AG10803 (cell line): ENCODE results near the gene CTIF.

Source experiments
- DNase-seq: peaks from one replicate; pipeline ENCODE4 v3.0.0; 2010; ENCODE audit warnings: low read depth
- H3K4me3 ChIP-seq: 2 replicates; pipeline ENCODE4 v1.5.1; 2011; ENCODE audit warnings: mild to moderate bottlenecking, low read length, control low read depth
- TF ChIP-seq, protein P1 (sequence below): conservative IDR thresholded peaks from 2 replicates; pipeline ENCODE4 v1.5.1; 2011; ENCODE audit warnings: mild to moderate bottlenecking, low read length, control low read depth, inconsistent platforms

Gene CTIF

DNA sequence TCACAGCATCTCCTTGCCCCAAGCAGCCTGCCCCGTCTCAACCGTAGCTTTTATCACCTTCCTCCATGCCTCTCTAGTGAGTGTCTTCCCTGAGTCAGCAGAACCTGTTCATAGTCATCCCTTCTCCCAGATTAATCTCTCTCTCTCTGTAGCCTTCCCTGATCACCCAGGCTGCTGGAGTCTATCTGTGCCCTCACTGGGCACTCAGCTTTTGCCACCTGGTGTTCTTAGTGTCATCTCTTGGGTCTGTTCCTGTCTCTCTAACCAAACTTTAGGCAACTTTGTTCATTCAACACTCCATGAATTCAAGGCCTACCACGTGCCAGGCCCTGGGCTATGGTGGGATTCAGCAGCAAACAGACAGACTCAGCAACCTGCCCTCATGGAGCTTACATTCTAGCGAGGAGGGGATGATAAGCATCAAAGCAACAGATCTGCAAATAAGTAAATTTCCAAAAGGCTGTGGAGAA lies 252.8 kb downstream of the CTIF start:
- no peak overlapping the region for H3K4me3 ChIP-seq
- TF ChIP-seq, protein P1, sequence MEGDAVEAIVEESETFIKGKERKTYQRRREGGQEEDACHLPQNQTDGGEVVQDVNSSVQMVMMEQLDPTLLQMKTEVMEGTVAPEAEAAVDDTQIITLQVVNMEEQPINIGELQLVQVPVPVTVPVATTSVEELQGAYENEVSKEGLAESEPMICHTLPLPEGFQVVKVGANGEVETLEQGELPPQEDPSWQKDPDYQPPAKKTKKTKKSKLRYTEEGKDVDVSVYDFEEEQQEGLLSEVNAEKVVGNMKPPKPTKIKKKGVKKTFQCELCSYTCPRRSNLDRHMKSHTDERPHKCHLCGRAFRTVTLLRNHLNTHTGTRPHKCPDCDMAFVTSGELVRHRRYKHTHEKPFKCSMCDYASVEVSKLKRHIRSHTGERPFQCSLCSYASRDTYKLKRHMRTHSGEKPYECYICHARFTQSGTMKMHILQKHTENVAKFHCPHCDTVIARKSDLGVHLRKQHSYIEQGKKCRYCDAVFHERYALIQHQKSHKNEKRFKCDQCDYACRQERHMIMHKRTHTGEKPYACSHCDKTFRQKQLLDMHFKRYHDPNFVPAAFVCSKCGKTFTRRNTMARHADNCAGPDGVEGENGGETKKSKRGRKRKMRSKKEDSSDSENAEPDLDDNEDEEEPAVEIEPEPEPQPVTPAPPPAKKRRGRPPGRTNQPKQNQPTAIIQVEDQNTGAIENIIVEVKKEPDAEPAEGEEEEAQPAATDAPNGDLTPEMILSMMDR, result no peak
- DNase-seq, result no peak

DNA sequence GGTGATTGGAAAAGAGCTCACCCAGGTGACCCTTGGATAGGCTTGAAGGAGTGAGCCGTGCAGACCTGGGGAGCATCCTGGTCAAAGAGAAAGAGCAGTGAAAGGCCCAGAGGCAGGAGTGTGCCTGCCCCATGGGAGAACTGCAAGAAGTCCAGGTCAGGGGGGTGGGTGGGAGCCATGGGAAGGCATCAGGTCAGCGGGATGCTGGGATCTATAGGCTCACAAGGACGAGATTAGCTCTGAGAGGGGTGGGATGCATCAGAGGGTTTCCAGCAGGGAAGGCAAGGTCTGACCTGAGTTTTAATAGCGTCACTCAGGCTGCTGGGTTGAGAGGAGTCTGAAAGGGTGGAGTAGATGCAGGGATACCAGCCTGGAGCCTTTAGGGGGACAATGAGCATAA lies 253.3 kb downstream of the CTIF start:
- DNase-seq, result no peak
- TF ChIP-seq, protein P1, result no peak
- no peak overlapping the region for H3K4me3 ChIP-seq

DNA sequence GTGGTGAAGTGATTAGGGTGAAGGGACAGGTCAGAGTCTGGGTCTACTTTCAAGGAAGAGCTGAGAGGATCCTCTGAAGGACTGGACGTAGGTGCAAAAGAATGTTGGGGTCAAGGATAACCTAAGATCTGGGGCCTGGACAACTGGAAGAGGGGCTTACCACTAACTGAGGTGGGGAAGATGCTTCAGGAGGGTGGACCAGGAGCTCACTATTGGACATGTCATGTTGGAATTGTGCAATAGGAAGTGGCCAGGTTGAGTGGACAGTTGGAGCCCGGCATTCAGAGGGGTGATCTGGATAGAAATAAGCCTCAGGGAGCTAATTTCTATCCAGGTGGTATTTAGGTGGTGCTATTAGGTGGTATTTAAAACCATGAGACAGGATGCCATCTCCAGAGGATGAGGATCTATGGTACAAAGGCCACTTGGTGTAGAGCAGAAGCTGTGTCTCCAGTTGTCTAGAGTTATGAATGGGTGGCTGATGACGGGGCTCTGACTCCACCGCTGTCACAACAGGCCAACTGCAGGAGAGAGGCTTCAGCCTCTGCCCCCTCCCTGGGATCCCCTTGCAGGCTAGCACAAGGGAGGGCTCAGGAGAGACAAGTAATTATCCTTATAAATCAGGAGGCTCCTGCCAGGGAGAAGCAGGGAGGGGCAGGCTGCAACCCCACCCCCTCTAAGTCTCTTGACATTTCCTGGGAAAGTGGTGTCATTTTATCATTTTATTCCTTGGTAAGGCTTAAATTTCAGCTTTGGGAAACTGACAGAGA lies 254.0 kb downstream of the CTIF start:
- no peak for DNase-seq
- TF ChIP-seq, protein P1, result no peak
- no peak overlapping the region for H3K4me3 ChIP-seq

DNA sequence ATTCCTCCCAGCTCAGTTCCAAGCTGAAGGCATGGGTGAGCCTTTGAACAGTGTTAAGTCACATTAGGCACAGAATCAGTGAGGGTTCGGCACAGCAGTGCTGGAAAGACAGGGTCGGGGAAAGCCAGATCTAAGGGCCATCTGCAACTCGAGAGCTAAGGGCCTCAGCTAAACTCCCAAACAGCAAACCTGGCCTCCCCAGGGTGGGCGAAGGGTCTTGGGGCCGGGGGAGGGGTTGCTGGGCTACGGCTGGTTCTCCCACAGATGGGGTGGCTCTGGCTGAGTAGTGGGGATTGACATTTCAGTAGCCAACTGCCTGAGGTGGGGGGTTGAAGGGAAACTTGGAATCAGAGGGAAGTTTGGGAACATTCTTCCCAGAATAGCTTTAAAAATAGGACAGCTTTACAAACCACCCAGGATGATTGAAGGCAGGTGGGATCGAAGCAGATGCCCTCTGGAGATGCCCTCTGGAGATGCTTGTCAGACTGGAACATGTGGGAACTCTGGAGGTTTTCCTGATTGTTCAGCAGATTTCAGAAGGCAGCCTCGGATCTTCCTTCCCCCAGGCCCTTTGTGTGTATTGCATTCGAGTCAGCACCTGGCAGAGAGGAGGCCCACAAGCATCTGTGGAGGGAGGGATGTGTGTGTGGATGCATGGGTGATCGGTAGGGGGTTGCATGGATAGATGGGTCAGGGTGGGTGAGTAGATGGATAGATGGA lies 255.6 kb downstream of the CTIF start:
- no peak for DNase-seq
- no peak overlapping the region for H3K4me3 ChIP-seq
- TF ChIP-seq, protein P1, result no peak

DNA sequence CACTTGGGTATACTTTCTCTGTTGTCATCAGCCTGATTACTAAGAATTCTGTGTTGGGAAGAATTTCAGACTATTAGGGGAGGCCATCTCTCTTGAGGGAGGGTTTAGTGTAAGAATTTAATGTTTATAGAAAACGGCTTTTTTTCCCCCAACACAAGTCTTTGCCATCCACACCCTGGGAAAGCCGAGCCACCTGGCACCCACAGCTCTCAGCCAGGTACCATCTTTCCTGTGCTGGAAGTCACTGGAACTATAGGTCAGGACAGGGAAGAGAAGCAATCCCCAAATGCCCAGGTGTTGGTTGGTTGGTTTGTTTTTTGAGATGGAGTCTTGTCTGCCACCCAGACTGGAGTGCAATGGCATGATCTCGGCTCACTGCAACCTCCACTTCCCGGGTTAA lies 256.9 kb downstream of the CTIF start:
- TF ChIP-seq, protein P1, result no peak

DNA sequence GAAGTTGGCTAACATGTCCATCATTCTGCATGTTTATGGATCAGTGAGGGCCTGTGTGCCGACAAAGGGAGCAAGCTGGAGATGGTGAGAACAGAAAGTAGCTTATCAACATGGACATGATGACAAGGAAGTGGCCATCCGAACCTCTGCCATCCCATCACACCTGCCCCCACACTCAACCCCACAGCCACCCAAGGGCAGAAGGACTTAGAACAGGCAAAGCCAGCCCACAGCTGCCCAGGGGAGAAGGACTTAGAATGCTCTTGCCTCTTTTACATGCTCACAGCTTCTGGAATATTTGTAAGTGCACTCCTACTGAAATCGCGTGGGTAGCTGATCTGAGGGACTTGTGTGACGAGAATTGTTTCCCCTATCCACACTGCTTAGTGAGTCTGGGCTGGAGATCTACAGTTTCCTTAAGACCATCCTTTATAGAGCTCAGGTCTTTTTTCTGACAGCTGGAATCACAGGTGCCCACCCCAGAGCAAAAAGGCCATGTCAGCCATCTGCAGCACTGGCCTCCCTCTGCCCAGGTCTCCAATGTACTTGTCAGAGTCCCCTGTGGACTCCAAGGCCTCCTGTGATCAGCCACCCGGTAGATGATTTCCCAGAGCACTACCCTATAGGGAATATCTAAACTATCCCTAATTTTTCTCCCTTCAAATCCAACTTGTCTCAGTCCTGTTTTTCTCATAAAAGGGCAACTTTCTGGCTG lies 257.8 kb downstream of the CTIF start:
- TF ChIP-seq, protein P1, result no peak
- no peak for DNase-seq
- no peak overlapping the region for H3K4me3 ChIP-seq

More for the DNA sequence above, 256.9 kb downstream of the CTIF start:
- DNase-seq, result no peak
- no peak overlapping the region for H3K4me3 ChIP-seq
